ENCODE results near the gene SCARB1.

GRCh38 chr12:124836759-124837158 is 26.9 kb downstream of the SCARB1 start:
- TF ChIP-seq EZH2 (IDR thresholded peaks at IDR 0.05; ENCODE audit: insufficient read depth, poor library complexity, severe bottlenecking) (no peak), EZH2phosphoT487 (IDR thresholded peaks at IDR 0.05; ENCODE audit: insufficient read depth, low read depth) (no peak)
